Activated B cell treated with CpG ODN at 0.5 μM for 24 hours (primary cell): Measurements from ENCODE around the gene ANKRD34B. TPM values are rescaled to one million over a fixed set of nuclear protein-coding genes. Genes with fewer than 3 reads are reported as not detected.

Experiments used
- ATAC-seq: fragments of 200-7000 bp; cut with Tn5 transposase; one replicate; pipeline ENCODE4 v1.10.0; 2021; ENCODE audit warnings: low read depth, mild to moderate bottlenecking, moderate library complexity
- CTCF ChIA-PET: fragments of 350-600 bp; sonication (Branson Sonifier 250); formaldehyde crosslinking; loops from one replicate; lab custom pipeline; 2021; ENCODE audit warnings: antibody characterized with exemption; lab: Charles Lee
- POLR2A ChIA-PET: fragments of 350-600 bp; sonication (Branson Sonifier 250); formaldehyde crosslinking; loops from one replicate; lab custom pipeline; 2021; ENCODE audit warnings: antibody characterized with exemption; lab: Charles Lee
- DNase-seq: peaks from one replicate; pipeline ENCODE4 v3.0.0; 2022
- H3K27ac Mint-ChIP-seq: one replicate; pipeline ENCODE4 v1.8.0; 2020; ENCODE audit warnings: mixed read lengths
- H3K27me3 Mint-ChIP-seq: one replicate; pipeline ENCODE4 v1.8.0; 2021; ENCODE audit warnings: mixed read lengths
- H3K36me3 Mint-ChIP-seq: one replicate; pipeline ENCODE4 v1.8.0; 2021; ENCODE audit warnings: low read depth, mixed read lengths
- H3K4me1 Mint-ChIP-seq: one replicate; pipeline ENCODE4 v1.8.0; 2021; ENCODE audit warnings: mixed read lengths
- H3K4me3 Mint-ChIP-seq: one replicate; pipeline ENCODE4 v1.8.0; 2020; ENCODE audit warnings: mild to moderate bottlenecking, mixed read lengths
- H3K9me3 Mint-ChIP-seq: one replicate; pipeline ENCODE4 v1.8.0; 2020; ENCODE audit warnings: mixed read lengths
- CTCF ChIP-seq: fragments of 200-600 bp; IDR thresholded peaks from one replicate; pipeline ENCODE4 v1.8.0; 2022; ENCODE audit warnings: antibody characterized with exemption, mild to moderate bottlenecking
- intact Hi-C: fragments of 100-400 bp; cut with micrococcal nuclease; formaldehyde crosslinking; loops from one replicate; pipeline ENCODE4 v1.15.1; 2024
- total RNA-seq: library from RNA; stranded (reverse); gene quantifications from 2 replicates; pipeline ENCODE4 v1.2.3, GENCODE V29; 2022

ANKRD34B gene
- total RNA-seq, 1 donor from 2014 or later, result not detected

GRCh38 chr5:80573062-80573461 is 3.0 kb upstream of the ANKRD34B start:
- ChIA-PET CTCF (no interaction called here), POLR2A (no interaction called here)
- H3K27me3 Mint-ChIP-seq, result peaks cover 46% of the 10 kb centered on the region
- no peak overlapping the region for H3K27ac Mint-ChIP-seq
- DNase-seq (no peak), ATAC-seq (no peak)
- H3K9me3 Mint-ChIP-seq, result no peaks in the 10 kb centered on the region
- peaks cover 8% of the 10 kb centered on the region for H3K4me1 Mint-ChIP-seq
- no peak for TF ChIP-seq CTCF
- no peak overlapping the region for H3K4me3 Mint-ChIP-seq
- H3K36me3 Mint-ChIP-seq, result no peaks in the 10 kb centered on the region
- intact Hi-C loops, result no loop called here

GRCh38 chr5:80569086-80569960 is 757 bp downstream of the ANKRD34B start:
- no peak for TF ChIP-seq CTCF
- Mint-ChIP-seq H3K36me3 (no peaks in the 10 kb centered on the region), H3K4me3 (no peak overlapping the region), H3K27ac (no peak overlapping the region), H3K9me3 (no peaks in the 10 kb centered on the region), H3K4me1 (peaks cover 8% of the 10 kb centered on the region), H3K27me3 (peaks cover 46% of the 10 kb centered on the region)
- POLR2A ChIA-PET, result interaction anchor here (0.6 kb wide), 1 partner anchor 179 kb away, joined by 3 read pairs; no protein-coding TSS in a partner anchor
- DNase-seq (no peak), ATAC-seq (no peak)
- intact Hi-C loops, result no loop called here
- CTCF ChIA-PET, result no interaction called here

GRCh38 chr5:80568251-80568650 is 1.8 kb downstream of the ANKRD34B start:
- CTCF ChIA-PET, result no interaction called here
- no peak for DNase-seq
- Mint-ChIP-seq H3K36me3 (no peaks in the 10 kb centered on the region), H3K4me3 (no peak overlapping the region), H3K9me3 (no peaks in the 10 kb centered on the region), H3K27me3 (peaks cover 45% of the 10 kb centered on the region), H3K4me1 (peaks cover 8% of the 10 kb centered on the region), H3K27ac (no peak overlapping the region)
- no peak for TF ChIP-seq CTCF
- intact Hi-C loops, result no loop called here
- no peak for ATAC-seq
- POLR2A ChIA-PET, result no interaction called here

- Mint-ChIP-seq H3K4me3 (no peak overlapping the region), H3K4me1 (peaks cover 8% of the 10 kb centered on the region), H3K27ac (no peak overlapping the region), H3K36me3 (no peaks in the 10 kb centered on the region), H3K27me3 (peaks cover 32% of the 10 kb centered on the region), H3K9me3 (no peaks in the 10 kb centered on the region)
- DNase-seq (no peak), ATAC-seq (no peak)
- TF ChIP-seq CTCF, result no peak
- CTCF ChIA-PET, result no interaction called here
- intact Hi-C loops, result no loop called here
- POLR2A ChIA-PET, result no interaction called here
These were observed 3.3 kb downstream of the ANKRD34B start for GRCh38 chr5:80566711-80567259.

GRCh38 chr5:80565330-80565729 is 4.8 kb downstream of the ANKRD34B start:
- Mint-ChIP-seq H3K36me3 (no peaks in the 10 kb centered on the region), H3K4me1 (peaks cover 2% of the 10 kb centered on the region), H3K9me3 (no peaks in the 10 kb centered on the region), H3K27ac (no peak overlapping the region), H3K4me3 (no peak overlapping the region), H3K27me3 (peaks cover 21% of the 10 kb centered on the region)
- TF ChIP-seq CTCF, result no peak
- ATAC-seq, result no peak
- POLR2A ChIA-PET, result no interaction called here
- no peak for DNase-seq
- CTCF ChIA-PET, result no interaction called here
- intact Hi-C loops, result no loop called here
